Heart left ventricle (tissue), 16 donors: ENCODE measurements around the gene TBKBP1. TPM values are rescaled to one million over a fixed set of nuclear protein-coding genes. Genes with fewer than 3 reads are reported as not detected.

Source experiments
- ATAC-seq, 4 donors: fragments of 200-7000 bp; cut with Tn5 transposase; one replicate each; pipeline ENCODE4 v1.9.1; 2020 to 2022; ENCODE audit warnings: moderate library complexity in 4 of 4, mild to moderate bottlenecking in 3 of 4, moderate number of reproducible peaks in 1 of 4
- DNase-seq, 5 donors: peaks; one replicate each; pipeline ENCODE4 v3.0.0-alpha.2; 2020
- H3K27ac ChIP-seq, 12 donors: fragments of 200-600 bp; sonication (generic) in 4 of 12; one replicate each; pipeline versions ENCODE4 v1.5.0 to v1.8.0; 2016 to 2022; ENCODE audit warnings: mild to moderate bottlenecking in 2 of 12
- H3K27me3 ChIP-seq, 9 donors: fragments of 200-600 bp; sonication (generic) in 2 of 9; one replicate each; pipeline versions ENCODE4 v1.5.1 to v1.8.0; 2016 to 2022; ENCODE audit warnings: mild to moderate bottlenecking in 3 of 9
- H3K36me3 ChIP-seq, 9 donors: fragments of 200-600 bp; sonication (generic) in 2 of 9; one replicate each; pipeline versions ENCODE4 v1.5.0 to v1.8.0; 2018 to 2022; ENCODE audit warnings: mild to moderate bottlenecking in 2 of 9
- H3K4me1 ChIP-seq, 12 donors: fragments of 200-600 bp; sonication (generic) in 4 of 12; one replicate each; pipeline versions ENCODE4 v1.5.0 to v1.8.0; 2016 to 2022; ENCODE audit warnings: mild to moderate bottlenecking in 3 of 12
- H3K4me3 ChIP-seq, 12 donors: fragments of 200-600 bp; sonication (generic) in 4 of 12; one replicate each; pipeline versions ENCODE4 v1.5.0 to v1.8.0; 2017 to 2022; ENCODE audit warnings: mild to moderate bottlenecking in 9 of 12, moderate library complexity in 4 of 12
- H3K9me3 ChIP-seq, 12 donors: fragments of 200-600 bp; sonication (generic) in 4 of 12; one replicate each; pipeline versions ENCODE4 v1.5.0 to v1.8.0; 2016 to 2022; ENCODE audit warnings: mild to moderate bottlenecking in 1 of 12
- CTCF ChIP-seq, 12 donors: fragments of 200-600 bp; sonication (generic) in 4 of 12; IDR thresholded peaks; one replicate each; pipeline versions ENCODE4 v1.5.0 to v1.8.0; 2018 to 2022; ENCODE audit warnings: antibody characterized with exemption in 12 of 12, mild to moderate bottlenecking in 5 of 12
- POLR2A ChIP-seq, 2 donors: fragments of 450-650 bp; IDR thresholded peaks; one replicate each; pipeline ENCODE4 v1.6.1; 2017; ENCODE audit warnings: antibody characterized with exemption in 2 of 2, mild to moderate bottlenecking in 2 of 2, moderate library complexity in 2 of 2
- WGBS, 4 donors: extraction: QIAGEN DNeasy Blood & Tissue Kit in 2 of 4; methylation state at CpG; one replicate each; pipeline versions ENCODE4 v1.1.5 to v1.1.7; 2013 to 2018; 5-methylcytosine and 5-hydroxymethylcytosine counted together
- intact Hi-C, 10 donors: fragments of 100-400 bp; cut with DNase I; formaldehyde crosslinking; loops; one replicate each; pipeline versions ENCODE4 v1.11.1 to v1.14.2; 2022
- polyA plus RNA-seq, 2 donors: library from polyadenylated mRNA; stranded (reverse); fragments of 200-250 nt; gene quantifications; one replicate each; pipeline ENCODE4 v1.2.3, GENCODE V29; 2013
- total RNA-seq, 9 donors: library from RNA; depleted of rRNA in 2 of 9; stranded (reverse); fragments of >200 nt in 2 of 9; fragmentation: NEBNext Ultra II Directional in 3 of 9; extraction: Animal tissue kit (Norgen Biotek cat#: 25700) in 3 of 9; gene quantifications; one replicate each; pipeline versions ENCODE4 v1.1.0 to v1.2.4, GENCODE V29; 2016 to 2023
- donor health status: ischemic (EF 13 %, LVEDD 7.1; RV severe dilation, severe dysfunction).
- donor health status: healthy with polysubstance abuse.
- donor health status: DM: no; HTN: yes; CAD: no.
- donor health status: DM: no; HTN: no; CAD: no.
- donor health status: ischemic (EF 25% LVEDD 6.9; RV normal size, moderate dysfunction).
- donor health status: ischemic (EF 25% LVEDD 5.7; RV mildly dilated, moderate dysfunction).
- donor health status: healthy.
- donor health status: DM: yes; HTN: yes; CAD: no.
- donor health status: ischemic (EF 35%, LVEDD 5.7; RV mildly dilated, moderate dysfunction).
- donor health status: nonischemic (EF 11% LVEDD 7.7; RV severe dilation, severe dysfunction).
- donor health status: DM: yes; HTN: yes; CAD: no.
- donor health status: PGD.
- donor health status: ischemic (EF 29% LVEDD 5.4; RV normal size, mild dysfunction).
- donor health status: nonischemic (EF 23%, LVEDD 6.1; RV moderate dilation, normal function).

The TBKBP1 gene
- total and polyA plus RNA-seq, 11 donors: 11.3 to 24.8 (median 13.4) TPM

- Histone ChIP-seq H3K9me3 (no peaks in the 10 kb centered on the region), H3K27ac (peak overlapping the region in 6 of 12 donors; percentile 44 to 67 (median 52)), H3K36me3 (peaks cover 0 to 26% (median 19%) of the 10 kb centered on the region in 9 donors), H3K4me1 (peaks cover 0 to 54% (median 24%) of the 10 kb centered on the region in 12 donors), H3K27me3 (no peaks in the 10 kb centered on the region), H3K4me3 (peak overlapping the region in 10 of 12 donors; percentile 8 to 59 (median 35))
- no peak for TF ChIP-seq POLR2A (IDR thresholded peaks at IDR 0.05)
- no peak for TF ChIP-seq CTCF (IDR thresholded peaks at IDR 0.05)
- DNase-seq: peak in 4 of 5 donors; percentile 36 to 71 (median 60)
- 54 to 68% (median 60%) methylated on average over 49 to 89 of the region's 89 CpGs for WGBS, 4 donors
- peak; percentile 40 to 74 (median 56) for ATAC-seq
- intact Hi-C loops: loop anchor here in 2 of 10 donors (10.0 kb wide), 2 partner anchors 76 to 86 kb away; no protein-coding TSS in a partner anchor
Observed at GRCh38 chr17:47708864-47709541, 15.0 kb downstream of the TBKBP1 start.

GRCh38 chr17:47709594-47709993, 15.6 kb downstream of the TBKBP1 start:
- Histone ChIP-seq H3K27me3 (no peaks in the 10 kb centered on the region), H3K9me3 (no peaks in the 10 kb centered on the region), H3K4me3 (peak overlapping the region in 1 of 12 donors; percentile 40), H3K36me3 (peaks cover 0 to 26% (median 19%) of the 10 kb centered on the region in 9 donors), H3K4me1 (peaks cover 0 to 49% (median 24%) of the 10 kb centered on the region in 12 donors), H3K27ac (no peak overlapping the region)
- 92 to 98% (median 94%) methylated on average over 3 of the region's 3 CpGs for WGBS, 4 donors
- TF ChIP-seq CTCF (IDR thresholded peaks at IDR 0.05) (no peak), POLR2A (IDR thresholded peaks at IDR 0.05) (no peak)
- DNase-seq (no peak), ATAC-seq (no peak)
- intact Hi-C loops: loop anchor here in 2 of 10 donors (10.0 kb wide), 2 partner anchors 75 to 85 kb away; no protein-coding TSS in a partner anchor

GRCh38 chr17:47711366-47712099, 17.6 kb downstream of the TBKBP1 start:
- no peak for DNase-seq

More at GRCh38 chr17:47711366-47712099, 17.6 kb downstream of the TBKBP1 start:
- Histone ChIP-seq H3K36me3 (peaks cover 0 to 26% (median 16%) of the 10 kb centered on the region in 9 donors), H3K4me3 (no peak overlapping the region), H3K27ac (no peak overlapping the region), H3K4me1 (peaks cover 0 to 34% (median 13%) of the 10 kb centered on the region in 12 donors), H3K27me3 (no peaks in the 10 kb centered on the region), H3K9me3 (no peaks in the 10 kb centered on the region)
- no peak for TF ChIP-seq CTCF (IDR thresholded peaks at IDR 0.05)
- no peak for TF ChIP-seq POLR2A (IDR thresholded peaks at IDR 0.05)
- intact Hi-C loops: no loop called here
- ATAC-seq: no peak
- 89 to 96% (median 93%) methylated on average over 7 to 15 of the region's 15 CpGs for WGBS, 4 donors
